Effector CD4-positive, alpha-beta T cell (primary cell): ENCODE measurements around the gene KBTBD4.

Experiments used
- DNase-seq: peaks from one replicate; pipeline ENCODE4 v3.0.0-alpha.2; 2020
- total RNA-seq: gene quantifications from one replicate; lab custom pipeline; 2026; lab: John Stamatoyannopoulos, UW

KBTBD4 gene
- 51.6 reads per million, percentile 69 among the genes with 10 or more reads in this experiment for total RNA-seq

GRCh38 chr11:47578524-47579494 is at the start of gene KBTBD4, which contains the start of gene NDUFS3:
Gene KBTBD4 (minus strand): TSS chr11:47578970. CDS start chr11:47578951, 19 bp downstream.
Gene NDUFS3 (plus strand): TSS chr11:47579074. CDS start chr11:47579092, 18 bp downstream.
- peak; percentile 86 for DNase-seq

DNA sequence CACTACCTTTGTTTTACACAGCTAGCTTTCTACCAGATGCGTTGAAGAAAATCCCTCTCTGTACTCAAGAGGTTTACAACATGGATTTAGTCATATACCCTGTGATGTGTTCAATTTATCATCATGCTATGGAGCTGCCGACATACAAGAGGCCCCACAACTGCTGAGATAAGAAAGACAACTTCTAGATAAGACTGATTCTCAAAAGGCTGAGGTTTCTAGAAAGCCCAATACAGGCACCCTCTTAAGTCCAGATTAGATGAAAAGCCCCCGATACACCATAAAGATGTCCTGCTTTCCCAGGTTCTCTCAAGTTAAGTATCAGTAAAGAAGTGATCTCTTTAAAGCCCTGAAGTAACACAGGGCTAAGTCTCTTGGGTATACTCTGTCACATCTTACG is 49.3 kb upstream of the KBTBD4 start:
- DNase-seq, result no peak

- no peak for DNase-seq
These were observed 47.5 kb upstream of the KBTBD4 start for GRCh38 chr11:47626234-47626633.

DNA sequence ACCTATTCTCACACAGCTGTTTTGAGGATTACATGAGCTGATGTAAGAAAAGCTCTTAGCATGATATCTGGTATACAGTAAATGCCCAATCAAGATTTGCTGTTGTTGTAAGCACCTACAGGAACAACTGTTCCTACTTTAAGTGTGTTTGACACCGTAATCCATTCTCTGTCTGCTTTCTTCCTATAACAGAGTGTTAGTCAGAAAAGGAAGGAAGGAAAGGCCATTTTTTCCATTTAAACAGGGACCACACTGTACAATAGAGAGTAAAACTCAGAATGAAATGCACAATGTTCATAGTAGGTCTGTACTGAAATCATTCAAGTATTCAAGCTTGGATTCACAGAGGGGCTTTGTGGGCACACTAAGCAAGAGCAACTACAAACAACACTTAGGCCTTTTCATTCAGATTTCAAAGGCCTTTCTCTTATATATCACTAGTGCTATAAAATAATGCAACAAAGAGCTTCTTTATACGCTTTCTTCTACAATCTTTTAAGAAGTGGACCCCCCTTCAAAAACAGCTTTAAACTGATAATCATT is 42.1 kb upstream of the KBTBD4 start:
- DNase-seq, result no peak

- DNase-seq, result no peak
These were observed 38.6 kb upstream of the KBTBD4 start for GRCh38 chr11:47617417-47617809.

- no peak for DNase-seq
These were observed 38.1 kb upstream of the KBTBD4 start for GRCh38 chr11:47616726-47617416.

DNA sequence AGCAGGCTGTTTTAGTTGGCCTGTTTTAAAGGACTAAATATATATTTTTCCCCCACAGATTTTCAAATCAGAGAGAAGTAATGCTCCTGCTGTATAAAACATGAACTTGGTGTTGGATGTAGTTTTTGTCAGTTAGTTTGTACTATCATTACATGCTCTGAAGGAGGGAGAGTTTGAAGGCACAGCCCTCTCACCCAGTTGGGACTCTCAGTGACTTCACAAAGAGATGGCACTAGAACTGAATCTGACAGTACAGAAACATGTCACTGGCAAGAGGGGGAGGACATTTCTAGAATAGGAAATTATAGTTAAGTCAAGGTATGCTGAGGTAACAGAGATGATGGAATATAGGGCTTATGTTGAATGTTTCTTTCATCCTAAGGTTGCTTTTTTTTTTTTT is 36.5 kb upstream of the KBTBD4 start:
- DNase-seq, result no peak

GRCh38 chr11:47611348-47611794 is 32.6 kb upstream of the KBTBD4 start:
- no peak for DNase-seq

GRCh38 chr11:47609675-47610074 is 30.9 kb upstream of the KBTBD4 start:
- no peak for DNase-seq

- no peak for DNase-seq
These were observed 28.6 kb upstream of the KBTBD4 start for GRCh38 chr11:47607380-47607779.

GRCh38 chr11:47606731-47607130 is 28.0 kb upstream of the KBTBD4 start:
- DNase-seq, result no peak

- DNase-seq, result no peak
These were observed 27.2 kb upstream of the KBTBD4 start for GRCh38 chr11:47605921-47606320.

- no peak for DNase-seq
These were observed 24.5 kb upstream of the KBTBD4 start for GRCh38 chr11:47603295-47603694.

DNA sequence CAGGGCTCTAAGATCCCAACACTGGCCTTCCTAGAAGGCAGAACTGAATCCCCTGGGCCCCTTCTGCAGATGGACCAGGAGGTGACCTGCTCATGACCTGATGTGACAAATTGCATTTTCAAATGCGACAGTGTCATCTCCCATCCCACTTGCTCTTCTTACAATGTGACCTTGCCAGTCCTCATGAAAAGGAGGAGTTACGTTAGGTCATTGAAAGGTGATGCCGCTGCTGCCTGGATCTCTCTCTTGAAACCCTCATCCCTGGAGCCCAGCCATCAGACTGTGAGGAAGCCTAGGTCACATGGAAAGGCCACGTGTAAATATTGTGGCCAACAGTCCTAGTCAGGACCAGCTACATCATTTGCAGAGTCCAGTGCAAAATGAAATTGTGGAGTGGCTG is 21.1 kb upstream of the KBTBD4 start:
- DNase-seq, result no peak

GRCh38 chr11:47595967-47596366 is 17.2 kb upstream of the KBTBD4 start:
- no peak for DNase-seq

DNA sequence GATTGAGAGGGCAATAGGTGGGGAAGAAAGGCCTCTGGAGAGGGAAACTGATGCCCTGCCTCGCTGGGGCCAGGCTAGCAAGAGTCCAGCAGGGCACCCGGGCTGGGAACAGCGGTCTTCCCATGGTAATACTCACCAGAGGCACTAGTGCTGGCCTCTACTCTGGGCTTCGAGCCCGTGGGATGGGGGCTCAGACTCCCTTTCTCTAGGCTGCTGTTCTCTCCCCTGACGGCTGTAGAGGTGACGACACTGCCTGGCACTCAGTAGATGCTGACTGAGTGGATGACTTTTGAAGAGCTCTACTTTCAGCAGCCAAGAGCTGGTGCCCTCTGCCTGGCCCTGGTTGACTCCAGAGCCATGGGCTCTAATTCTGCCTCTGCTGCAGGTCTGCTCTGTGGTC is 16.3 kb upstream of the KBTBD4 start:
- DNase-seq, result no peak

DNA sequence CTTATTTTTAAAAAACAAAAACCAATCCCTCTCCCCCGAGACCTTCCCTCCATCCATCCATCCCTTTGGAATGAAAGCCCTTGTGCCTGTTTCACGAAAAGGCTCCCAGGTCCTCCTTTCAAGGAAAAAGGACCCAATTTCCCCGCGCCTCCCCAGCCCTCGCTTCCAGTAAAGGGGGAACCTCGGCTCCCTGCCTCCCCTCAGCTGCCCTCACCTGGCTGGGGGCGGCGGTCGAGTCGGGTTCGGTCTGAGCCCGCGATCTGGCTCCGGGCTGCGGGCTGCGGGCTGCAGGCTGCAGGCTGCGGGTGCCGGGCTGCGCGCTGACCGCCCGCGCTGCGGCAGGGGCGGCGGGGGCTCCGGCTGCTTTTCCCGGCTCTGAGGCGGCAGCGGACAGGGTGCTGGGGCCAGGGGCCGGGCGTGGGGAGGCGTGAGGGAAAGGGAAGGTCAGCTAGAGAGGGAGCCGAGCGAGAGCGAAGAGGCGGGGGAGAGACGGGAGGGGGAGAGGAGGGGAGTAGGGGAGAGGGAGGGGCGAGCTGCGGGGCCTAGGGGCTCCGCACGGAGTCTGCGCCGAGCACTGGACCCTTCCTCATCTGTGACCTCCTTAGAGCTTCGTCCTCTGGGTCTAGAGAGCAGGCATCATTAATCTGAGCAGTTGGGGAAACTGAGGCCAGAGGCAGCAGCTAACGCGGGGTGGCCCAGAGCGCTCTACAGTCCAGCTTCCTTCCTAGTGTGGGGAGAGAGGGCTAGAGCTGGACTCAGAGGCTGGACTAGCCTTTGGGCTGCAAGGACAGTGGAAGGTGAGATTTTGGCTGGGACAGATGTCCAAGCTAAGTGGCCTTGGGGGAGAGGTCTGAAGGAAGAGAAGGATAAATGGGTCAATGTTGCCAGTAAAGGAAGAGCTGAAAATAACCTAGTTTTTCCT is 15.4 kb upstream of the KBTBD4 start, which contains the start of gene C1QTNF4:
Gene C1QTNF4, minus strand, starts transcription at position 478 of the 922 bp plus-strand sequence. CDS start 3,601 bp downstream, outside the sequence.
- DNase-seq, result no peak

GRCh38 chr11:47593492-47593933 is 14.7 kb upstream of the KBTBD4 start:
- DNase-seq, result no peak

GRCh38 chr11:47592970-47593369 is 14.2 kb upstream of the KBTBD4 start:
- DNase-seq, result no peak

- no peak for DNase-seq
These were observed 13.5 kb upstream of the KBTBD4 start for GRCh38 chr11:47592251-47592650.

DNA sequence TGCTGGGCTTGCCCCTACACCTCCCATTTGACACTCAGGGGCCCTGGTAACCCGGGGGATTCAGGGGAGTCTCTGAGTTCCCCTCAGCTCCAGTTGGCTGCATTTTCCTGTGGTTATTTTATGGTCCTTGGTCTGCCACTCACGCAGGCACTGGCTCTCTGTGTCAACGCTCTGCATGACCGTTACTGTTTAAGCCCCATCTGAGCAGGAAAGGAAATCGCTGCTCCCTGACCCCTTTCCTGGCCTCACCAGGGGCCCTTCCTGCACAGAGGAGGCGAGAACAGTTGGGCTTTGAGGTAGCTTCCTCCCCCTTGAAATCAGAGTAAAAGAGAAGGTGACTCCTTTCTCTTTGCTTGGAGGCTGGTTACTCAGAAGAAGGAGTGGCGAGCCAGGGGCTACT is 13.0 kb upstream of the KBTBD4 start:
- no peak for DNase-seq
